ENCODE measurements around the gene CDC42BPB. TPM values are rescaled to one million over a fixed set of nuclear protein-coding genes. Genes with fewer than 3 reads are reported as not detected.
A peak's percentile ranks its signal among the peaks of the same experiment; 100 is the strongest.

CDC42BPB gene
- total RNA-seq, 1 donor from 2014 or later = 68.4 TPM

DNA sequence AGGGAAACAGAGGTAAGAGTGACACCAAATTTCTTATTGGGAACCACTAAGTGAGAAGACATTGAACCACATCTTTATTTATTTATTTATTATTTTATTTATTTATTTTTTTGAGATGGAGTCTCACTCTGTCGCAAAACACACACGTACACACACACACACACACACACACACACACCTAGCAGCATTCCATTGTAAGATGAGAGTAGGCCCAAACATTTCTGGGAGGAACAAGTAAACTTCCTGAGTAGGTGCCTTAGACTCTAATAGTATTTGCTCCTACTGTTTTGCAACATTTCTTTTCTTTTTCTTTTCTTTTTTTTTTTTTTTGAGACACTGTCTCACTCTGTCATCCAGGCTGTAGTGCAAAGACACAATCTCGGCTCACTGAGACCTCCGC lies 7.1 kb upstream of the CDC42BPB start:
- TF ChIP-seq, protein P1, sequence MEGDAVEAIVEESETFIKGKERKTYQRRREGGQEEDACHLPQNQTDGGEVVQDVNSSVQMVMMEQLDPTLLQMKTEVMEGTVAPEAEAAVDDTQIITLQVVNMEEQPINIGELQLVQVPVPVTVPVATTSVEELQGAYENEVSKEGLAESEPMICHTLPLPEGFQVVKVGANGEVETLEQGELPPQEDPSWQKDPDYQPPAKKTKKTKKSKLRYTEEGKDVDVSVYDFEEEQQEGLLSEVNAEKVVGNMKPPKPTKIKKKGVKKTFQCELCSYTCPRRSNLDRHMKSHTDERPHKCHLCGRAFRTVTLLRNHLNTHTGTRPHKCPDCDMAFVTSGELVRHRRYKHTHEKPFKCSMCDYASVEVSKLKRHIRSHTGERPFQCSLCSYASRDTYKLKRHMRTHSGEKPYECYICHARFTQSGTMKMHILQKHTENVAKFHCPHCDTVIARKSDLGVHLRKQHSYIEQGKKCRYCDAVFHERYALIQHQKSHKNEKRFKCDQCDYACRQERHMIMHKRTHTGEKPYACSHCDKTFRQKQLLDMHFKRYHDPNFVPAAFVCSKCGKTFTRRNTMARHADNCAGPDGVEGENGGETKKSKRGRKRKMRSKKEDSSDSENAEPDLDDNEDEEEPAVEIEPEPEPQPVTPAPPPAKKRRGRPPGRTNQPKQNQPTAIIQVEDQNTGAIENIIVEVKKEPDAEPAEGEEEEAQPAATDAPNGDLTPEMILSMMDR (conservative IDR thresholded peaks at IDR 0.05; ENCODE audit: low read depth, low read length) = no peak
- H3K4me3 ChIP-seq (ENCODE audit: low read depth, low read length) = no peak overlapping the region
- no peak for DNase-seq (ENCODE audit: low read depth)

DNA sequence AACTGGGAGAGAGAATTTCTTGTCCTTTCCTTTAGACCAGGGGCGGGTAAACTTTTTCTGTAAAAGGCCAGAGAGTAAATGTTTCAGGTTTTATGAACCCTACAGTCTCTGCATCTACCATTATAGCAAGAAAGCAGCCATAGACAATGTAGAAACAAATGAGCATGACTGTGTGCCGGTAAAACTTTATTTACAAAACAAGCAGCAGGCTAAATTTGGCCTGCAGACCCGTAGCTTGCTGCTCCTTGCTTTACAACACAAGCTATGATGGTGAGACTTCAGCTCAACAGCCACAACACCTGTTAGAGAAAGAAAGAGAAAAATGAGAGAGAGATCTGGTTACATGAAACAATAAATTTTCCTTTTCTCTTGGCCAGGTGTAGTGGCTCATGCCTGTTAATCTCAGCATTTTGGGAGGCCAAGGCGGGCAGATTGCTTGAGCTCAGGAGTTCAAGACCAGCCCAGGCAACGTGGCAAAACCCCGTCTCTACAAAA lies 4.2 kb upstream of the CDC42BPB start:
- TF ChIP-seq, protein P1 (conservative IDR thresholded peaks at IDR 0.05; ENCODE audit: low read depth, low read length) = no peak
- no peak overlapping the region for H3K4me3 ChIP-seq (ENCODE audit: low read depth, low read length)
- DNase-seq (ENCODE audit: low read depth) = no peak

DNA sequence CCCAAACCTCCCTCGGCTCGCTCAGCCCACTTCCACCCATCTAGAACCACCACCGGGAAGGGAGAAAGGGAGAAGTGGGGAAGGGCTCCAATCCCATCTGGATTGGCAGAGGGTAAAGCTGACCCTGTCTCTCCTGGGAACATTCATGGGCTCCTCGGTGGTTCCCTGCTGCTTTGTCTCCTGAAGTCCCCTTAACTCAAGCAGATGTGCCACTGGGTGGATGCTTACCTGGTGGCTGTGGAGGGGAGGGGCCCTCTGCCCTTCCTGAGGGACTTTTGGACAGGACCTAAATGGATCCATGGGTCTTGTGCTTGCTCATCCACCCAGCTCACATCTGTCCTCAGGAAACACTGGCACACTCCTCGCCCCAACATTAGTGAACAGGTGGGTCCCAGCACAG lies 2.2 kb upstream of the CDC42BPB start:
- TF ChIP-seq, protein P1 (conservative IDR thresholded peaks at IDR 0.05; ENCODE audit: low read depth, low read length) = no peak
- peak overlapping the region; percentile 94 for H3K4me3 ChIP-seq (ENCODE audit: low read depth, low read length)
- DNase-seq (ENCODE audit: low read depth) = no peak

DNA sequence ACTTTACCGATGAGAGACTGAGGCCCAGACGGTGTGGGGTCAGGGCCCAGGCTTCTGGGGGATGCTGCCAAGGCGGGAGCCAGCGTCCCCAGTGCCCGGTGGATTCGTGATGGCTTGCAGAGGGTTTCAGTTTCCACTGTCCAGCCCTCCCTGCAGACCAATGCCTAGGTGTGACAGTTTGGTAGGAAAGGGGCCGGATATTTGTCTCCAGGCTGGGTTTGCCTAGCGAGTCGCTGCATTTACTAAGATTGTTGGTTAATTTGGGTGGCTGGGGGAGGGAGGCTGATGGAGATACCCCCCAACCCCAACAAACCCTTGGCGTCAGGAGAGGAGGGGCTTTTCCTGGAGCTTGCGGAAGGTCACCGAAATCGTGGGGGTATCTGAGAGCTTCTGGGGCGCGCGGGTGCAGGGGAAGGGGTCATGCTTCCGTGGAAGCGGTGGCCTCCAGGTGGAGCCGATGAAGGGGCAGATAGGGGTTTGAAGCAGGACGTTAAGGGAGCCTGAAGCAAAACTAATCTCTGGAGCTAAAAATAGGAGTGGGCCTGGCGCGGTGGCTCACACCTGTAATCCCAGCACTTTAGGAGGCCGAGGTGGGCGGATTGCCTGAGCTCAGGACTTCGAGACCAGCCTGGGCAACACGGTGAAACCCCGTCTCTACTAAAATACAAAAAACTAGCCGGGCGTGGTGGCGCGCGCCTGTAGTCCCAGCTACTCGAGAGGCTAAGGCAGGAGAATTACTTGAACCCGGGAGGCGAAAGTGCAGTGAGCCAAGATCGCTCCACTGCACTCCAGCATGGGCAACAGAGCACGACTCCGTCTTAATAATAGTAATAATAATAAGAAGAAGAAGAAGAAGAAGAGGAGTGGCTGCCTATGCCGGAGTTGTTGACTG lies 1.1 kb upstream of the CDC42BPB start:
- peak overlapping the region; percentile 94 for H3K4me3 ChIP-seq (ENCODE audit: low read depth, low read length)
- DNase-seq (ENCODE audit: low read depth) = no peak
- TF ChIP-seq, protein P1 (conservative IDR thresholded peaks at IDR 0.05; ENCODE audit: low read depth, low read length) = peak; percentile 5

DNA sequence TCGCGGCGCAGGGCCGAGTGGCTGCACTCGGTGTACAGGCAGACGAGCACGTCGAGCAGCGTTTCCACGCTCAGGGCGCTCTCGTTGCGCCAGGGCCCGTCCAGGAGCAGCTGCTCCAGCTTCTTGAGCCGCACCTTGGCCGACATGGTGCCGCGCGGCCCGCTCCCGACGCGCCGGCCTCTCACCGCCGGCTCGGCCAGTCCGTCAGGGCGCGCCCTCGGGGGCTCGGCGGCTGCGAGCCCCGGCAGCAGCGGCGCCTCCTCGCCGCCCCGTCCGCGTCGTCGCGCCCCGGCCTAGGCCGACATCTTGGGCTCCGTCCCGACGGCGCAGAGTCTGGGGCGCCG lies 349 bp downstream of the CDC42BPB start:
- peak overlapping the region; percentile 86 for H3K4me3 ChIP-seq (ENCODE audit: low read depth, low read length)
- TF ChIP-seq, protein P1 (conservative IDR thresholded peaks at IDR 0.05; ENCODE audit: low read depth, low read length) = no peak
- no peak for DNase-seq (ENCODE audit: low read depth)

DNA sequence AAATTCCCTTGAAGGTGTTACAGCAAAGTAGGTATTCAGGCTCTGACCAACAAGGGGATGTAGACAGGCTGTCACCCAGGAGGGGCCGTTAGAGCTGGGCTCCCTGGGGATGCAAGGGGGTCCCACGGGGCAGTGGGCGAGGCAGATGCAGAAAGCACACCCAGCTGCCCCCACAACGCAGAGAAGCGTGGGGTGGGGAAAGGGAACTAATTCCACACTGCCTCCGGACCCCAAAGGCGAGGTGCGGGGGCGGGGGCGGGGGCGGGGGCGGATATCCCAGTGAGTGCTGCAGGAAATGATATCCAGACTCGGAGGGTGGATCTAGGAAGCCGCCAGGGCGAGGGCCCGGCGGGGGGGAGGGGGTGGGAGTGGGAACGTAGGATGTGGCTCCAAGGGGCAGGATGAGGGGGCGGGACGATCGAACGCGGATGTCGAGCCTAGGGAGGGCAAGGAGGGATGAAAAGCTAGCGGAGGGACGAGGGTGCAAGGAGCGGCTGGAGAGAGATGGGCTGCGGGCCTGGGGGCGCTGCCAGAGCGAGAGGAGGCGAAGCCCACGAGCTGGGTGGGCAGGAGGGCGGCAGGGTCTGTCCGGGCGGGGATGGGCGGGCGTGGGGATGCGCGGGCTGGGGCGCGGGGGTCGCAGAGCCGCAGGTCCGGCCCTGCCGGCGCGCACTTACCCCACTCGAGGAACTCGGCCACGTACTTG lies 874 bp downstream of the CDC42BPB start:
- TF ChIP-seq, protein P1 (conservative IDR thresholded peaks at IDR 0.05; ENCODE audit: low read depth, low read length) = no peak
- peak overlapping the region; percentile 86 for H3K4me3 ChIP-seq (ENCODE audit: low read depth, low read length)
- no peak for DNase-seq (ENCODE audit: low read depth)

Data from epithelial cell of proximal tubule (primary cell).